Measurements from ENCODE around the gene WNT4.

GRCh38 chr1:22171951-22172715 lies 29.2 kb upstream of the WNT4 start:
- no peak for TF ChIP-seq CTCF (IDR thresholded peaks at IDR 0.05; ENCODE audit: low read depth, low read length, poor library complexity, severe bottlenecking)
- no peak for TF ChIP-seq EZH2phosphoT487 (IDR thresholded peaks at IDR 0.05; ENCODE audit: borderline replicate concordance, low read length)

Data from DOHH2 (cell line).